Measurements from ENCODE around the gene NR1I3.
A peak's percentile ranks its signal among the peaks of the same experiment; 100 is the strongest.

The NR1I3 gene

DNA sequence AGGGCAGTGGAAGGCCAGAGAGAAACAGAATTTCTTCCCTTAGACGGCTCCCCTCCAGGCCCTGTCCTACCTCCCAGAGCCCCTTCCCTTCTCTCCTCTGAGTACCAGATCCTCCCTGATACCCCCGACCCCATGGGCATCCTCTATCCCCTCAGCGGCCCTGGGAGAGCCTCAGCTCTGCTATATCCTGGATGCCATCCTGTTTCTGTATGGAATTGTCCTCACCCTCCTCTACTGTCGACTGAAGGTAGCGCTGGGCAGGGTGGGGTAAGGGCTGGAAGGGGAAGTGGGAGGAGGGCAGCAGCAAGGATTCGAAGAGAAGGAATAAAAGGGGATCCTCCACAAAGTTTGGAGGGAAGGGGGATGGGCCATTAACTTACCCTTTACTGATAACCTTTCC is 20.2 kb downstream of the NR1I3 start:
- DNase-seq, result no peak

- no peak for DNase-seq
These were observed 20.9 kb downstream of the NR1I3 start for GRCh38 chr1:161216945-161217712.

- no peak for DNase-seq
These were observed 22.9 kb downstream of the NR1I3 start, which contains the start of gene FCER1G for GRCh38 chr1:161215076-161215475. TSS of gene FCER1G (plus strand) at chr1:161215295. CDS start at chr1:161215322, 27 bp downstream.

DNA sequence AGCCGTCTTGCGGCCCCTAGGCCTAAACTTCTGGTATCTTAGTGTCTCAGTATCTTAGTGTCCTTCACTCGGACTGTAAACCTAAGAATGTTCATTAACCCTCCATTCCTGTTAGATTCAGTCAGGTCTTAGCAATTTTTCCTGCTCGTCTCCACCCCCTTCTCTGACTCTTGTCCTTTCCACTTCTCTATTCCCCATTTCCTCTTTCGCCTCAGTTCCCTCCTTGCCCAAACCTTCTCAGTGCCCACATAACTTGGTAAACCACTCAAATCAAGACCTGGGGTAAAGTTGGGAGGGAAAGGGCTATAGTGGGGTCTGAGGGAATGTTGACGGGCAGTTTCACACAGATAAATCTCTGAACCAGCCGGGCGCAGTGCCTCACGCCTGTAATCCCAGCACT is 23.6 kb downstream of the NR1I3 start:
- no peak for DNase-seq

DNA sequence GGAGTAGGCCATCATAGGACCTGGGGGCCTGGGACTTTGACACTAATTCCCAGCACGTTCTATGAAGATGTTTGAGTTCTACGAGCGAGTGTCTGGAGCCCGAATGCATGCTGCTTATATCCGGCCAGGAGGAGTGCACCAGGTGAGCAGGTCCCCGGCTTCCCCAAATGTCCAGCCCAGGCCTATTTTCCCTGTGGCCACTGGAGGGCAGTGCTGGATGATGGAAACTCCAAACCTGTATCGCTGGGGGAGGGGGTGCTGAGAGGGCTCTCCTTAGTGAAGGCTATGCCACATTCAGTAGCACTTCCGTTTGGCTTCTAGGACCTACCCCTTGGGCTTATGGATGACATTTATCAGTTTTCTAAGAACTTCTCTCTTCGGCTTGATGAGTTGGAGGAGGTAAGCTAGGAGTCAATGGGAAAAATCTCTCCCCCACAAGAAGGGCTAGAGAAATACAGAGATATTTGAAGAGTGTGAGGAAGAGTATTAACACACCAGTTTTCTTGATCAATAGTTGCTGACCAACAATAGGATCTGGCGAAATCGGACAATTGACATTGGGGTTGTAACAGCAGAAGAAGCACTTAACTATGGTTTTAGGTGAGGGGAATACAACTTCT is 28.1 kb downstream of the NR1I3 start:
- peak; percentile 71 for DNase-seq

DNA sequence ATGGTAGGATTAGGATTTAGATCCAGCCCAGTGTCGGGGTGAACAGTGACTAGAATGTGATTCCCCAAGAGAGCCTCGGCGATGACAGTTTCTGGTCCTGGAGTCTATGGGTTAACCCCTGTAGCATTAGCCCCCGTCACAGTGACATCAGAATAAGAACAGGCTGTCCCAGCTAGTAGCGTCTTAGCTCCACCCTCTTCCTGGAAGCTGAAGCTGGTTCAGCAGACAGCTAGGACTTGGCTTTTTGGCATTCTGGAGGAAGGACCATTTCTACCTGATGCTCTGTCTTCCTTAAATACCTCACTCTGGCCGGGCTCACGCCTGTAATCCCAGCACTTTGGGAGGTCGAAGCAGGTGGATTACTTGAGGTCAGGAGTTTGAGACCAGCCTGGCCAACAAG is 30.8 kb downstream of the NR1I3 start:
- no peak for DNase-seq

GRCh38 chr1:161206411-161207140 is 31.4 kb downstream of the NR1I3 start:
- DNase-seq, result no peak

DNA sequence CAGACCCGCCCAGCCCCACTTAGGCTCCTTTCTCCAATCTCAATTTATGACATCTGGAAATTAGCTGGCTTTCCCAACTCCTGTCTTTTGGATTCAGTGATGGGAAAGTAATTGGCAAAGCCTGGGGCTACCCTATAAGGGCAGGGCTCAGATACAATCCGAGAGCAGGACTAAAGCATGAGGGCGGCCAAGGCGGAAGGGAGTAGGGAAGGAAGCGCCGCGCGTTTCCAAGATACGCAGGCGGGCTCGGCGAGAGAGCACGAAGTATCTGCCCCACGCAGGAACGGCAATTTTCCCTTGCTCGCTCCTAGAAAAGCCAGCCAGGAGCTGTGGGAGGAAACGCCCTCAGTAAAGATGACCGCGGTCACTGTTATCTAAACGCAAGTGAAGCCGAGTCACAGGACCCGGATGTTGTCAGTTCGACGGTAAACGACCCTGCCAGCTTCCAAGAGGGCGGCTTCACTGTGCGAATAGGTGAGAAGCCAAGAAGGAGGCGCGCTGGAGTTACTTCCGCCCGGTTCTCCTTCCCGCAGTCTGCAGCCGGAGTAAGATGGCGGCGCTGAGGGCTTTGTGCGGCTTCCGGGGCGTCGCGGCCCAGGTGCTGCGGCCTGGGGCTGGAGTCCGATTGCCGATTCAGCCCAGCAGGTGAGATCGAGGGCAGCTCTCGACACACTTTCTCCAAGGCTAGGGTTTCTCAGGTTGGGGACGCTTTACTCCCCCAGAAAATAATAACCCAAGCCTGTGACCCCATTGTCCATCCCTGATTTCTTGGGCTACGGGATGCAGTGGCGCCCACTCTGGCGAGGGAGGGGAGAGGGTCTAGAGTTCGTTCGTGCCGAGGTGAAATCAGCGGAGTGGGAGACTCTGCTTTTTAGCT is 35.9 kb downstream of the NR1I3 start, which contains the start of gene NDUFS2:
TSS of gene NDUFS2 (plus strand) at position 532 of the 877 bp plus-strand sequence. CDS start at position 551, 19 bp downstream.
- DNase-seq, result peak; percentile 99

DNA sequence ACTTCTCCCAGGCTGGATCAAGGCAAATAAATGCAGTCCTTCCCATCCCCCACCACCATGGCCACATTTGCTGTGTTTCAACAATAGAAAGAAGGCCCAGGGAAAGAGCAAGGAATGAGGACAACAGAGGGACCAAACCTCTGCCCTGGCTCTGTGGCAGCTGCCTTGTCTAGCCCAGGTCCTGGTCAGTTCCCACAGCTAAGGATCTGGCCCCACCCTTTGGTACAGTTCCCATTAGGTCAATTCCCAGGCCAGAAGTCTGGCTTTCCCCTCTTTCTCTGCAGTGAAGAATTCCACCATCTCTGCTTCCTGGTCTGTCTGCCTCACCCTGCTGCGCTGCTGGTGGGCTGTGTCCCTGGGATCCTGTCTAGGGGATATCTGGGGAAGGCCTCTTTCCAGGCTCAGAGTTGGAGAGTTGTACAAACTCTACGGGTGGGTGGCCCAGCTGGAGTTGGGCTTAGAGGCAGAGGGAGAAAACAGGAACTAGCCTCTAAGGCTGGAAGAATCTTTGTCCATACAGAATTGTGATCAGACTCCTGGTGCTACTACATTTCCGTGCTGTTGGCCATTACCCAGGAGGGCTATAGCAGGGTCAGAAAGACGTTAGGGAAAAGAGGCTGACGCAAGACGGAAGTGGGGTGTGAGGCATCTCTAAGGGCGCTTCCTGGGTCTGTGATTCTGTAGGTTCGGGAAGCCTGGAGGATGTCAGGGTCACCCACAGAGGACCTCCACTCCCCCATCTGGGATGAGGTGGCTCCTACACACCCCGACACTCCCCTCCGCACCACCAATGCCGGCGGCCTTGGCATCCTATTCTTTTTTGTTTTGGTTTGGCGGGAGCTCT is 36.8 kb downstream of the NR1I3 start:
- DNase-seq, result no peak

DNA sequence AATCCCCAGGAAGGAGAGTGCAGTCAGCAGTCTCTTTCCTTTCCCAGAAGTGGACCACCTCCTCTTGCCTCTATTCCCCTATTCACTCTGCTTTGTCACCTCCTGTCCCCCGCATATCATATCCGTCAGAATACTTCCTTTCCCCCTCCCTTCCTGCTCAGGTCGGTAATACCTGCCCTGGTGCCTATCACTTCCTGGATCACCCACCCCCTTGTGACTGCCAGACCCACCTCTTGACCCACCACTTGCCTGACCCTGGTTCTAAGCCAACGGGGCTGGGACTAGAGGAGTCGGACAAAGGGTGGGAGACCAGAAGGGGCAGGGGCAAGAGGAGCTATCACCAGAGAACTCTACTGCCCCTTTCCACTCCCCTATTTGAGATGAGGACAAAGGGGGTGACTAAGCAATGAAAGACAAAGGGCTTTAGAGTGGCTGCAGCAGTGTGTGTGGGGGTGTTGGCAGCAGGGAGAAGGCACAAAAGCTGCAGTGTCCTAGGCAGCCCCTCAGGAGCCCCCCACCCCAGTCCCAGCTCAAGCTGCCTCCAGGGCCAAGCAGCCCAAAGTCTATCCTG is 37.5 kb downstream of the NR1I3 start:
- DNase-seq, result no peak

- DNase-seq, result no peak
These were observed 38.4 kb downstream of the NR1I3 start for GRCh38 chr1:161199506-161200139.

DNA sequence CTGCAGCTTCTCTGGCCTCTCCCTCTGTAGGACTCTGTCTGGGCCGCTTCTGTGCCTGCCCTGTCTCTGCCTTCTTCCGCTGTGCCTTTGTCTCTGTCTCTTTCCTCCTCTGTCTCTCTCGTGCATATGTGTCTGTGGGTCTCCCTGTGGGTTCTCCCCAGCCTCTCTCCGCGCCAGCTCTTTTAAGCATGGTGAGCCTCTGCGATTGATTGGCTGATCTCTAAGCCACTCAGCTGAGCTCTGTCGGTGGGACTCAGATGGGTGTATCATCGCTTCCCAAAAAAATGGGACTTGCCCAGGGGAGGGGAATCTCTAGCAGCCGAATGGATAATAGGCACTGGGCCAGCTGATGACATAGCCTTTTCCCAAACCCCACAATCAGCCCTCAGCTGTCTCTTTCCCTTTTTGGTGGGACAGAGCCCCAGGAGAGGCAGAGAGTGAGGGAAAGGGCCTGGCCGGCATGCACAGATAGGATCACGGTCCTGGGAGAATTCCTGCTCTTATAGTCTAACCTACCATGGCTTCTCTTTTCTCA is 39.0 kb downstream of the NR1I3 start, which contains the start of gene ADAMTS4:
TSS of gene ADAMTS4 (minus strand) at position 158 of the 535 bp plus-strand sequence. CDS start 427 bp downstream, outside the sequence.
- DNase-seq, result peak; percentile 55

DNA sequence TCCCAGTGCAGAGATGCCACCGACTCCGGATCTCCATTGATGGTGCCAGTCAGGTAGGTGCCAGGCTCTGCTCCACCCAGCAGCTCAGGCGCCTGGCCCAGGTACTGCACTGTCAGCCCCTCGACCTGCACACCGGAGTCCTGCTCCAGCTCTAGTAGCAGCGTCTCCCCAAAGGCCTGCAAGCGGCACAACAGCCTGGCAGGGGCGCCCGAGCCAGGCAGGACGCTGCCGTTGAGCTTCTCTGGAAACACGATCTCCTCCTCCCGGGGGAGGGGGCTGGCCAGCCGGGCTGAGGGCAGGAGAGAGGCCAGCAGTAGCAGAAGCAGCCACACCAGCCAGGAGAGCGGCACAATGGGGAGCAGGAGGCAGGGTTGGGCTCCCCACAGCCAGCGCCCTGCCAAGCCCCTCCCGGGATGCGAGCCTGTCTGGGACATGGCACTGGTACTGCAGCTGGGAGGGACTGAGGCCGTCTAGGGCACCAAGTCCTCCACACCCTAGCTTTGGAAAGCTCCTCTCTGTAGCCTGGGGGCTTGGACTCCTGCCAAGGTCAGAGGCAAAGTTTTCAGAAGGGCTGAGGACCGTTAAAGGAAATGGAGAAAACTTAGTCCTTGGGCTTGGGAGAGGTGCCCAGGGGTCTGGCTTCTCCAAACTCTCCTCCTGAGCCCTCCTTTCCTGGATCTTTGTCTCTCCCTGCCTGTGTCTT is 39.7 kb downstream of the NR1I3 start:
- DNase-seq, result no peak

- DNase-seq, result no peak
These were observed 40.3 kb downstream of the NR1I3 start for GRCh38 chr1:161197560-161198193.

DNA sequence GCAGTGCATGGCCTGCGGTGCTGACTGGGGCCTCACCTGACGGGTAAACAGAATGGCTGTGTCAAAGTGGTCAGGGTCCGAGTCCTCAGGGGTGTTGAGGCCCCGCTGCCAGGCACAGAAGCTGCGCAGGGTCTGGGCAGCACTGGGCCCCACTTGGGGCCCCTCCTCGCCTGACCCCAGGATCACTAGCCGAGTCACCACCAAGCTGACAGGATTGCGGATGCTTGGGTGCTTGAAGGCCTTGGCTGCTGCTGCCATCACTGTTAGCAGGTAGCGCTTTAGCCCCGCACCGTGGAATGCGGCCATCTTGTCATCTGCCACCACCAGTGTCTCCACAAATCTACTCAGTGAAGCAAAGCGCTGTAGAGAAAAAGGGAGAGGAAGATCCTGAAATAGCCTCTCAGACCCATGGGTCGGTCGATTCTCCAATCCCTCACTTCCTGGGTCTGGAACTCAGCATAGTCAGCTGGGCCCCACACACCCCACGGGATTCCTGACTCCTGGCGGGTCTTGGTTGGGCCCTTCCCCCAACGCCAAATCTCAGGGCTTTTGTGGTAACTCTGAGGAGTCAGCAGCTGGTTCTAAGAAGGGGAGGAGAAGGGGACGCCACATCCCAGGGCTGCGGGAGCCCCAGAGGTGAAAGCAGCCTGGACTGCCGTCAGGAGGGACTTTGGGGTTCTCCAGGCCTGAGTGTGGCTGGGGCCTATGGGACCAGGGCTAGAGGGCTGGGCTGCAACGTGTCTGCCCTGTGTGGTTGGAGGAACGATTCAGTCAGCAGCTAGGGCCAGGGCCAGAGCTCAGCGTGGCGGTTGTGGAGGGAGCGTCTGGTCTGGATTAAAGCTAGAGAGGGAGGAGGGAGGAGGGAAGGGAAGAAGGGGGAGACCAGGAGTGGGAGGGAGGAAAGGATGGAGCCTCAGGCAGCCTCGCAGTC is 41.2 kb downstream of the NR1I3 start:
- peak; percentile 63 for DNase-seq

- no peak for DNase-seq
These were observed 41.9 kb downstream of the NR1I3 start for GRCh38 chr1:161196111-161196510.

DNA sequence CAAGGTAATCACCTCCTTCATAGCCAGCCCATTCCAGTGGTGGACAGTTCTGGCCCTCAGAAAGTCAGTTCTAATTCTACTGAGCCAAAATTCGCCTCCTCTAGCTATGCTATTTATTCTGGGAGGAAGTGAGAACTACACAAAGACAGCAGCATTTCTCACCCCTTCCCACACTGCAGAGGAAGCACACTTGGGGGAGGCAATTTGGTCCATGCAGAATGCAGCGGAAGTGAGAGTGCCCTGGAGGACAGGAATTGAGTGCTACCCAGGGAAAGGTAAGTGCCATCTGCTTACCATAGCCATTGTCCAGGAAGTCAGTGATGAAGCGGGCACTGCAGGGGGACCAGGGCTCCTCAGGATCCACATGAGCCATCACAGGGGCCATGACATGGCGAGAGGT is 42.8 kb downstream of the NR1I3 start:
- no peak for DNase-seq

All from amniotic stem cell (primary cell).